AG04449 (cell line): ENCODE data around the gene DDX4.

ENCODE experiments used
- CTCF ChIA-PET: fragments of 350-600 bp; formaldehyde crosslinking; extraction: SDS; loops from one replicate; lab custom pipeline; 2021; ENCODE audit warnings: antibody characterized with exemption; lab: Yijun Ruan, JAX
- POLR2A ChIA-PET: fragments of 400-600, 350-600 bp; formaldehyde crosslinking; extraction: SDS; loops from one replicate; lab custom pipeline; 2020; ENCODE audit warnings: antibody characterized with exemption, inconsistent platforms; lab: Yijun Ruan, JAX
- DNase-seq: peaks from one replicate; pipeline ENCODE4 v3.0.0-alpha.2; 2010; ENCODE audit warnings: low read depth, low spot score
- H3K4me3 ChIP-seq: 2 replicates; pipeline ENCODE4 v1.5.1; 2011; ENCODE audit warnings: low read depth, mild to moderate bottlenecking, control low read depth, low read length
- TF ChIP-seq, protein P1 (sequence below): IDR thresholded peaks from one replicate; pipeline ENCODE4 v1.5.1; 2011; ENCODE audit warnings: mild to moderate bottlenecking, moderate library complexity, low read length, control low read depth, inconsistent platforms; ENCODE audit not compliant: insufficient read depth; ENCODE audit errors: missing control alignments

Gene DDX4

DNA sequence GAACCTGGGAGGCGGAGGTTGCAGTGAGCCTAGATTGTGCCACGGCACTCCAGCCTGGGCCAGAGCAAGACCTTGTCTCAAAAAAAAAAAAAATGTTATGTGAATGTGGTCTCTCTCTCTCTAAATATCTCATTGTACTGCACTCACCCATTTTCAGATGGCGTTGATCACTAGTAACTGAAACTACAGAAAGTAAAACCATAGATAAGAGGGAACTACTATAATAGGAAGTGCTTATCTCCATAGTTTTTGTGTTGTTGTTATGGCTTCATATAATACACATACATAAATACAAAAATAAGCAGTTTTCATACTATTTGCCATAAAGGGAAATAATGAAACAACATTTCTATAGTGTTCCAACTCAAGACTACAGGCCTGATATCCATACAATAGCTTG is 122.4 kb downstream of the DDX4 start:
- TF ChIP-seq, protein P1, sequence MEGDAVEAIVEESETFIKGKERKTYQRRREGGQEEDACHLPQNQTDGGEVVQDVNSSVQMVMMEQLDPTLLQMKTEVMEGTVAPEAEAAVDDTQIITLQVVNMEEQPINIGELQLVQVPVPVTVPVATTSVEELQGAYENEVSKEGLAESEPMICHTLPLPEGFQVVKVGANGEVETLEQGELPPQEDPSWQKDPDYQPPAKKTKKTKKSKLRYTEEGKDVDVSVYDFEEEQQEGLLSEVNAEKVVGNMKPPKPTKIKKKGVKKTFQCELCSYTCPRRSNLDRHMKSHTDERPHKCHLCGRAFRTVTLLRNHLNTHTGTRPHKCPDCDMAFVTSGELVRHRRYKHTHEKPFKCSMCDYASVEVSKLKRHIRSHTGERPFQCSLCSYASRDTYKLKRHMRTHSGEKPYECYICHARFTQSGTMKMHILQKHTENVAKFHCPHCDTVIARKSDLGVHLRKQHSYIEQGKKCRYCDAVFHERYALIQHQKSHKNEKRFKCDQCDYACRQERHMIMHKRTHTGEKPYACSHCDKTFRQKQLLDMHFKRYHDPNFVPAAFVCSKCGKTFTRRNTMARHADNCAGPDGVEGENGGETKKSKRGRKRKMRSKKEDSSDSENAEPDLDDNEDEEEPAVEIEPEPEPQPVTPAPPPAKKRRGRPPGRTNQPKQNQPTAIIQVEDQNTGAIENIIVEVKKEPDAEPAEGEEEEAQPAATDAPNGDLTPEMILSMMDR: no peak
- DNase-seq: no peak
- ChIA-PET CTCF (no interaction called here), POLR2A (no interaction called here)
- no peak overlapping the region for H3K4me3 ChIP-seq

DNA sequence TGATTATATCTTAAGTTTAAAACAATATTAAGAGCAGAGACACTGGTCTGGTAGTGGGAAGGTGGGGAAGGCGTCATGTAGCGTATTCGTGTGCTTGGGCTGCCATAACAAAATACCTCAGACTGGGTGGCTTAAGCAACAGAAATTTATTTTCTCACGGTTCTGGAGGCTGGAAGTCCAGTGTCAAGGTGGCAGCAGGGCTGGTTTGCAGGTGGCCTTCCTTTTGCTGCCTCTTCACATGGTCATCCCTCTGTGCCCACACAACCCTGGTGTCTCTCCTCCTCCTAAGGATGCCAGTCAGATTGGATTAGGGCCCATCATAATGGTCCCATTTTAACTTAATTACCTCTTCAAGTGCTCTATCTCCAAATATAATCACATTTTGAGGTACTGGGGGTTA is 122.8 kb downstream of the DDX4 start:
- DNase-seq: no peak
- ChIA-PET POLR2A (no interaction called here), CTCF (no interaction called here)
- H3K4me3 ChIP-seq: no peak overlapping the region
- TF ChIP-seq, protein P1: no peak

DNA sequence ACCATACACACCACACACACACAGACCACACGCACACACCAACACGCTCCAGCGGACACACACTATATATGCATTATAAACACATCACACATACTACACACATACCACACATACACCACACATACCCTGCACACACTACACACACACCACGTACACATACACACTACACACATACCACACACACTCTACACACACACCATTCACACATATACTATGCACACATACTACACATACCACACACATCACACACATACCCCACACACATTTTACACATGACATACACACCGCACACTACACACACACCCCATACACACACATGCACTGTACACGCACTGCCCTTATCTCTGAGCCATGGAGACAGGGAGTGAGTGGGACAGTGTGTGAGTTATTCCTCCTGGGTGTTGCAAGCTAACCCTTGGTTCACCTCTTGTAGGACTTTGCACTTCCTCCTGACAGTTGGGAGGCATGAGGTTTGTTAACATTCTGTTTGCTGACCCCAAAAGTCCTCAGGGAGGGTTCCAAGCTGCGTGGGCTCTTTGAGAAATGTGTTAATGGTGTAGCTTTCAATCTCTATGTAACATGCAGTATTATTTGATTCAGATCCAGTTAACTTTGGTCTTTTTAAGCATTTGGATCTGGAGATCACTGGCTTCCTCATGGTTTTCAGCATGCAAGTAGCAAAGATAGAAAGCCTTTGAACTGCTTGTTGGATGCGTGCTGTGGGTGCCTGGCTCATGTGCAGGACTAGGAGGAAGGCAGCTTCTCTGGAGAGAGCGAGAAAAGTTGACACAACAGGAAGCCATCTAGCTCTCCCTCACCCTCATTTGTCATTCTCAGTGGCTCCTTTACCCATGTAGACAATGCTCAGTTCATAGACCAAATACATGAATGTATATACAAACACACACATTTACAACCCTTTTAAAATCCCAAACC is 127.0 kb downstream of the DDX4 start:
- no peak overlapping the region for H3K4me3 ChIP-seq
- no peak for DNase-seq
- POLR2A ChIA-PET: no interaction called here
- CTCF ChIA-PET: interaction anchor here (1.2 kb wide), 1 partner anchor 11 kb away, joined by 3 read pairs; no protein-coding TSS in a partner anchor
- TF ChIP-seq, protein P1: no peak

DNA sequence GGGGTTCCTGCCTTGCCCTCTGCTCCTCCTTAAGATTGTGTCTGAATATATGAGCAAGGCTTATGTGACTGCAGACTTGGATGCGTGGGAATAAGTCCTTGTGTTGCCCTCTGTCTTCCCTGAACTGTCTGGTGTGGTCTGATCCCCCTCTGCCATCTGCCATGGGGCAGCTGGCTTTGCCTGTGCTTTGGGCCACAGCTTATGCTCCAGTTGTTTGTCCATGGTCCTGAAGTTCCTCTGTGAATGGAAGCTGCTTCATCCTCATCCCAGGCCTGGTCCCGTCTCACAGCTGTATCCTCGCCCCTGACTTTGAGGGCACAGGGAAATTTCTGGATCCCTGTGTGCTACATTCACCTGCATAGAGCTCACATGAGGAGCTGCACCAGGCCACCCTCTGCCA is 128.0 kb downstream of the DDX4 start:
- ChIA-PET POLR2A (interaction anchor here (0.6 kb wide), 1 partner anchor 209 kb away, joined by 4 read pairs; no protein-coding TSS in a partner anchor), CTCF (interaction anchor here (1.2 kb wide), 1 partner anchor 12 kb away, joined by 3 read pairs; no protein-coding TSS in a partner anchor)
- no peak for DNase-seq

DNA sequence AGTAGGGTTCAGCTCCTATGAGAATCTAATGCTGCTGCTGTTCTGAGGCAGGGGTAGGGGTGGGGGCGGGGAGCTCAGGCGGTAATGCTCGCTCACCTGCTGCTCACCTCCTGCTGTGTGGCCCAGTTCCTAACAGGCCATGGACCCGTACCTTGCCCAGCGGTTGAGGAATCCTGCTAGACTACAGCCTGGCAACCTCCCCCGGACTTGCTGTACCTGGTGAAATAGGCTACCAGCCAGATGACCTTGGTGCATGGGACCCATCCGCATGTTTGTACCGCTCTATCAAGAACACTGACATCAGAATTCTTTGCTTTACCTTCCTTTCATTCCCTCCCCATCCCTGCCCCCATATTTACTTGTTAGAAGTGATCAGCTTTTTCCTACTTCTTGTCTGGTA is 128.6 kb downstream of the DDX4 start:
- no peak for DNase-seq
- CTCF ChIA-PET: interaction anchor here (1.2 kb wide), 1 partner anchor 13 kb away, joined by 3 read pairs; no protein-coding TSS in a partner anchor
- TF ChIP-seq, protein P1: no peak
- no peak overlapping the region for H3K4me3 ChIP-seq
- POLR2A ChIA-PET: no interaction called here

More for the DNA sequence above, 128.0 kb downstream of the DDX4 start:
- TF ChIP-seq, protein P1: no peak
- H3K4me3 ChIP-seq: no peak overlapping the region
